GM18505 (cell line): ENCODE measurements around the gene BHLHE41.
A peak's percentile ranks its signal among the peaks of the same experiment; 100 is the strongest.

Experiments used
- ATAC-seq: cut with Tn5 transposase; IDR thresholded peaks from one replicate; pipeline ENCODE4 v1.9.1; 2021; ENCODE audit not compliant: unreplicated experiment
- POLR2A ChIP-seq: IDR thresholded peaks from 4 replicates; pipeline ENCODE4 v1.6.1; 2011; ENCODE audit warnings: borderline replicate concordance; ENCODE audit not compliant: insufficient read depth, insufficient read length; ENCODE audit errors: extremely low read depth

Gene BHLHE41

DNA sequence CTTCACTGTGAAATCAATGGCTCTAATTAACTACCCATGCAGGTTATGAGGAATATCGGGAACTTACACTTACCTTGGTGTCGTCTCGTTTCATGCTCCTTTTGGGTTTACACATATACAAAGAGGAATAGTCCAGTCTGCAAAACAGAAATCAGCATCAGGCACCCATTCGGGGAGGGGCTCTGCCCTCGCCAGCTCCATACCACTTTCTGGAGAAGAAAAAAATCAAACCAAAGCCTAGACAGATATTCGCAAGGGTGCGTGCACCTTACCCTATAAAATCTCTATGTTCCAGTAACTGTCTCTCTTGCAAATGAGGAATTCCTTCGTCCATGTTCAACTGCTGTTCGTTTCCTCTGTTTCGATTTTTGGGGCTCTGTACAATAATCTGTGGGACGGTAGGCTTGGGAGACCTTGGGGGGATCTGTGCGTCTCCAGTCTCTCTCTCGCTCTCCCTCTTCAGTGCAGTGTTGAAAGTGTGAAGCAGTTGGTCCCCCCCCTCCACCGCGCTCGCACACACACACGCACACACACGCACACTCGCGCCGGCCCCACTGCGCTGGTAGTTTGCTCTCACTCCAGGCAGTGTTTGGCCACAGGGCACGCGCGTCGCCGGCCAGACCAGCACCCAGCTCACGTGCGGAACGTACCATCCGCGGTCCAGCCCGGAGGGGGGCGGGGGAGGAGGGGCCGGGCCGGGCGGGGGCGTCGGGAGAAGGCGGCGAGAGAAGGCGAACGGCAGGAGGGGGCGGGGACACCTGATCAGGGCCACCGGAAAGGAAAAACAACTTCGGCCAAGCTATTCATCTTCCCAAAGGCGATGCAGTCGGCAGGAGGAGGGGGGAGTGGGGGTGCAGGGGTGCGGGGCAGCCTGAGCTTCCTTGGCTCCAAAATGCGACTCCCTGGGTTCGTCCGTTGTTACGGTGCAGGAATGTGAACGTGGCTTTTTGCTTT is at the start of gene BHLHE41:
TSS of gene BHLHE41 (minus strand) at position 592 of the 954 bp plus-strand sequence. CDS start at position 334, 258 bp downstream.
- no peak for ATAC-seq
- no peak for TF ChIP-seq POLR2A

DNA sequence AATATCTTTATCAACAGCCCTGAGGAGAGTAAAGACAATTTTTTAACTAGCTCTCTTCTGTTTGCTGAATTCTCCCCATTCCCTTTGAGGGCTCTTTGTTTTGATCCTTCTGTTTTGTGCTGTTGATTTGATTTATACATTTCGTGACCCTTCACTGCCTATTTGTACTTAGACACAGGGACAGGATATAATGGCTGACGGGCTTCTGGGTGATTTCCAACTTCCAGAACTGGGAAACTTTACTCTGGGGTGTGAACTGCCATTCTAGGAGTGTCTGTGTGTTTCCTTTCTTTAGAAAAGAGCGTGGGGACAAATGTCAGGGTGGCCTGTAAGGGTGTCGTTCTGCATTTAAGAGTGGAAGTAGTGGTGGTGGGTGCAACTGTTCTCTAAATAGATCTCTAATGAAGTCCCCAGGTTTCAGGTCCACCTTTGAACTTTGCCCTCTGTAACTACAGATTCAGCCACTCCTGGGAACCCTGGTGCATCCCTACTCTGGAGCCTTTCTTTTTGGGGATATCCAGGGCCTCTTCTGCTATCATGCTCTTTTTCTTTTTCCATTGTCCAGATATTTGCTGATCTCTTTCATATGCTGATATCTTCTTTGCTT is 48.2 kb upstream of the BHLHE41 start:
- TF ChIP-seq POLR2A: no peak
- ATAC-seq: no peak

DNA sequence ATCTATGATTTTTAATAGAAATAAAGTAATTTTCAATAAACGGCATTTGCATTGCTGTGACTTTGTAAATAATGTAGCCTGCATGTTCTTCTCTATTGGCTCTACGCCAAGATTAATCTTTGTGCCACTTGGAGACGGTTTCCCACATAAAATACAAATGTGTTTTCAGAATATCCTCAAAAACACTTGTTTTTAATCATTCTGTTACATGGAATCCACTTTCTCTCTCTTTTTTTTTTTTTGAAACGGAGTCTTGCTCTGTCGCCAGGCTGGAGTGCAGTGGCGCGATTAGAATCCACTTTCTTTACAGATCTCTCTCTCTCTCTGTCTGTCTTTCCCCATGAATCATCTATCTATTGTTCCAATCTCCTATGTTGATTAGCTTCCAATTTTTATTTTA is 47.7 kb upstream of the BHLHE41 start:
- ATAC-seq: no peak
- no peak for TF ChIP-seq POLR2A

DNA sequence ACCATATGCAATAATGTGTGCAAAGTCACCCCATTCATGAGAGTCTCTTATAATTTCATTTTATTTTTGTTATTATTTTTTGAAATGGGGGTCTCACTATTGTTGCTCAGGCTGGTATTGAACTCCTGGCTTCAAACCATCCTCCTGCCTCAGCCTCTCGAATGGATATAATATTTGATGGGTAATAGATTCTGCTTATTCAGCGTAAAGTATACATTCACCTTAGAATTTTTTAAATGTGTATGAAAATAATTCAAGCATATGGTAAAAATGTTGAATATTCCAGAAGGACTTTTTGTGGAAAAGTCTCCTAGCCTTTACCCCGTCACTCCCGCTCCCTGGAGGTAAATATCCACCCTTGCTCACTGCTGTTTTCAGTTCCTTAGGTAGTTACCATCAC is 47.2 kb upstream of the BHLHE41 start:
- TF ChIP-seq POLR2A: no peak
- ATAC-seq: no peak

DNA sequence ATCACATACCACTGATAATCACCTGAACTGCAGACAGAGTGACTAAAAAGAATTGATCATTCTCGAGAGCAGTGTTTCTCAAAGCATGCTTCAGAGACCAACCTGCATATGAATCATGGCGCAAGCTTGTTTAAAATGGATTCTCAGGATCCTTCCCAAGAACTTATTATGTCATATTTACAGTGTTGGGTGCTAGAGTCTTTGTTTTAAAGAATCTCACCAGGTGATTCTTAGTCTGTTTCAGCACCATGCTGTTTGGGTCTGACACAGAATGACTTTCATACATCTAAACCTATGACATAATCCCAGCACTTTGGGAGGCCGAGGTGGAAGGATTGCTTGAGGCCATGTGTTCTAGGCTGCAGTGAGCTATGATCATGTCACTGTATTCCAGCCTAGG is 39.3 kb upstream of the BHLHE41 start:
- no peak for ATAC-seq
- no peak for TF ChIP-seq POLR2A

DNA sequence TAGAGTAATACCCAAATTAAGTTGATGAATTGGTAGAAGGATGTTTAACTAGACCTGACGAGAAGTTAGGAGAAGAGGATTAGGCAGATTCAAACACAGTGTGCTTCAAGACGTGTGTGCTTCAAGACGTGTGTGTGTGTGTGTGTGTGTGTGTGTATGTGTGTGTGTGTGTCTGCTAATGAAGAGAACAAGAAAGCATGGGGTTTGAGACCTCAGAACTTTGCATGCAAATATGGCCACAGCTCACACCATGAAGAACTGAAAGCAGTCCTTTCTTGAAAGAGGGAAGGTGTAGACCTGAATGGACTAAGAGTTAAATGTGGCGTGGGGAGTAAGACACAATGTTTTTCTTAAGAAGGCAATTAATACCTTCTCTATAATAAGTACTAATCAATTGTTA is 38.1 kb upstream of the BHLHE41 start:
- no peak for TF ChIP-seq POLR2A
- peak; percentile 76 for ATAC-seq

DNA sequence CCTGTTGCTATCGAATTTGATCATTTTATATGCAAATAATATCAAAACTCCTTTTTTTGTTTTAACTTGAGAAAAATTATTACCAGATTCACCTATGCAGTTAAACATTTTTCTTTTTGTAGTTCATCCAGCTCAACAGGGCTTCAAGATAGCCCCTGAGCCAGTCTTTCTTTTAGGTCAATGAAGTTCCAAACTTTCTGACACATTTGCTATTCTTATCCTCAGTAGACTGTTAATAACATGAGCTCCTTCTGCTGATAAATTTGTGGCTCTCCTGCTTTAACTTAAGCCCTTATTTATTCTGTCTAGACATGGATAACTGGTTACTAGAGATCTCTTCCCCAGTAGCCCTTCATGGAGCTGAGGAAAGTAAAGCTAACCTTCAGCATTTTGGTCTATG is 37.3 kb upstream of the BHLHE41 start:
- no peak for ATAC-seq
- no peak for TF ChIP-seq POLR2A

DNA sequence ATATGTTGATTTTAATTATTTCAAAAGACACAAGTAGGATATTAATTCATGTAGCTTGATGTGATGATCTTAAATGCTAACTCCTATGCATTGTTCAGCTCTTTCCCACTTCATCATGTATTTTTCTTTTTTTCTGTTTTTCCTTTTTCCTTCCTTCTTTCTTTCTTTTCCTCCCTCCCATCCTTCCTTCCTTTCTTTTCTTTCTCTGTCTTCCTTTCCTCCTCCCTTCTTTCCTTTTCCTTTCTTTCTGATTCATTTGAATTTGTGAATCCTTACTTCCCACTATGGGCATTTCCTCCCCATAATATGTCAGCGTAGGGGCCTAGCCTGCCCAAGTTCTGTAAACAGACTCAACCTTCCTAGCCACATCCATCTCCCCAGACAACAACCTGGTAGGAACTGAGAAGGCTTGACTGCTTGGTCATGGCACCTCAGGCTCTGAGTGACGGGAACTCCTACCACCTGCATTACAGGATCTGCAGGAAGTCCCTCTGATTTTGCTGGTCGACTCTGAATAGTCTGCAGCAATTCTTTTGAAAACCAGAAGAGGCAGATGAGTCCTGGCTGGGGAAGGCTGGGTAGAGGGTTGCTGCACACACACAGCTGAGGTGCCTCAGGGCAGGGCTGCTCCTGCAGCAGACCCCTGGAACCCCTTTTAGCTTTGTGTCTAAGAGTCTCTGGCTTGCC is 33.4 kb upstream of the BHLHE41 start:
- TF ChIP-seq POLR2A: no peak
- no peak for ATAC-seq

DNA sequence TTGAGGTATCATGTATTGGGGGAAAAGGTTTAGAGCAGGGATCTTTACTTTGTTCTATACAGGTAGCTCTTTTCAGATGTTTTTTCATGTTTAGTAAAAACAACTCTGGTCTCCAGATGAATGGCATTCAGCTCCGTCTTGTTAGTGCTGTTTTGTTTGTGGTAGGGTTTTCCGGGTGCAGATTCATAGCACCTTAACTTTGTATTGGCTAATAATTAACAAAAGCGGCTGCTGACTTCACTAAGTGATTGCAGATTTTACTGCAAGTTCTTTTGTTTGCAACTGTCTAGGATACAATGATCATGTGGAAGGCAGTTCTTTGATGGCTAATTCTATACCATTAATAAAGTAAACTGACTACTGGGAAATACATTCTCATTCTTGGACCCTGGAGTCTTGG is 32.2 kb upstream of the BHLHE41 start:
- no peak for TF ChIP-seq POLR2A
- no peak for ATAC-seq

DNA sequence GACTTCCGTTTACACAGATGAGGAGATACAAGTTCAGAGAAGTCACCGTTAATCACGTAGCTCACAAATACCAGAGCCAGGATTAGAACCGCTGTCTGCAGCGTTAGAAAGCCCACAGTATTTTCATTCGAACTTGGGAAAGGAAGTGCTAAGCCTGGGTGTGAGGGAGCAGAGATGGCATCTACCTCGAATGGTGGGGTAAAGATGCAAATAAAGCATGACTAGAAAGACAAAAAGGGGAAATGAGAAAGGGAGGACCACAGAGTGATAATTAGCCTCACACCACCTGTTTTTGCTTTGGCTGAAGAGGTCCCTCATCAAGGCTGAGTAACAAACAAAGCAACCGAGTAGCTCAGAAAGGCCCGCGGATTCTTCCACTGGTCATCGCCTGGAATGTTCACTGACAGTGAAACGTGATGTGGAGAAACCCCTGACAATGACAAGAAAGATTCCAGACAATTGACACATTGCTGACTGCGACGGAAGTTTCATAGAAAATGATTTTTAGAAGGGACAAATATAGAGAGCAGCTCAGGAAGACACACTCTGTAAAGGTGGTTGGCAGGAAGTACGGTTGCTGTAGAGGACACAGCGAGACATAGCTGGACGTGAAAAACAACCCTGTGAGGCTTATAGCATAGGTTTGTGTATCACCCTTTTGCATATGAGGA is 31.5 kb upstream of the BHLHE41 start:
- TF ChIP-seq POLR2A: peak; percentile 47
- peak; percentile 82 for ATAC-seq

DNA sequence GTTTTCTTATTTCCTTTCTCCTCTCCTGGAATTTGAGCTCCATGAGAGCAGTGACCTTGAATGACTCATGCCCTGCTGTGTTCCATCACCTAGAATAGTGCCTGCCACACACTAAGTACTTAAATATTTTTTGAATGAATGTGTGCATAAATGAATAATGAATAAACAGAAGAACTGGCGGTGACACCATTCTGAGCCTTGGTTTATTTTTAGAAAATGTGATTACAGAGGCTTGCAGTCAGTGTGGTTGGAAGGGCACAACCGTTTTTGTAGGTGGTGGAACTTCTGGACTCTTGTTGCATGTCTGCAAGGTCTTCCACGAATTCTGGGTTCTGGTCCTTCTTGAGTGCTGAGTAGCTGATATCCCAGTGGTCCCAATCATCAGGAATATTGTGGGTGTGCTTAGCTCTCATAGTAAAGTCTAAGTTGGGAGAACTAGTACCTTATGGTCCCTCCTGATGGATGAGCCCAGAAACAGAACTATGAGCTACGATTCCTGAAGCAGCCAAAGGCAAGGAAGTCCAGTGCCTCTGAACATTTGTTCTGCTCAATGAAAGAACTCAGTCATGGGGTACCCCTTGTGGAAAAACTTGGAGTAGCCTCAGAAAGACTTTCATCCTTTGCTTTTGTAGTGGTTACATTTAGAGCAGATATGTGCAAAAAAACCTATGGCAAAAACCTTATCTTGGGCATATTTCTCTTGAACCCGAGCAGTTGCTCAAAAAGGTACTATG is 28.8 kb upstream of the BHLHE41 start:
- TF ChIP-seq POLR2A: no peak
- ATAC-seq: no peak

DNA sequence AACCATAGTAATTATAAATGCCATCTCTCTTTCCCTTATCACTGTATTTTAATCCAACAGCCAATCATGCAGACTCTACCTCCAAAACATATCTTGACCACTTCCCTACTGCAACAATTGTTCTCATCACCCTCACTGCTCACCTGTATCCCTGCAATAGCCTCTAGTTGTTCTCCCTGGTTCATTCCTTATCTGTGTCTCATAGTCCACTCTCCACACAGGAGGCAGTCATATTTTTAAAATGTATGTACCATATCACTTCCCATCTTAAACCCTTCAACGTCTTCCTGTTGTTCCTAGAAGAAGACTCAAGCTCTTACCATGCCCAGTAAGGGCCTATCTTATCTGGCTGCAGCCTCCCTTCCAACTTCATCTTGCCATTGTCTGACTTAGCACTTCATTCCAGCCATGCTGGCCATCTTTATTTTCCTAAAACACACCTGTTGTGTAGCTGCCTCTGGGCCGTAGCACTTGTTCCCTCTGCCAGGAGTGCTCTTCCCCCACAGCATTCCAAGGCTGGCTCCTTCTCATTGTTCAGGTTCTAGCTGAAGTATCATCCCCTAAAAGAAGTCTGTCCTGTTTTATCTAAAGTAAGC is 27.8 kb upstream of the BHLHE41 start:
- no peak for TF ChIP-seq POLR2A
- ATAC-seq: no peak
